ENCODE data around the gene HSD17B11. TPM values are rescaled to one million over a fixed set of nuclear protein-coding genes. Genes with fewer than 3 reads are reported as not detected.

The HSD17B11 gene
- total RNA-seq, 1 experiment from 2014 or later = 6.7 TPM

DNA sequence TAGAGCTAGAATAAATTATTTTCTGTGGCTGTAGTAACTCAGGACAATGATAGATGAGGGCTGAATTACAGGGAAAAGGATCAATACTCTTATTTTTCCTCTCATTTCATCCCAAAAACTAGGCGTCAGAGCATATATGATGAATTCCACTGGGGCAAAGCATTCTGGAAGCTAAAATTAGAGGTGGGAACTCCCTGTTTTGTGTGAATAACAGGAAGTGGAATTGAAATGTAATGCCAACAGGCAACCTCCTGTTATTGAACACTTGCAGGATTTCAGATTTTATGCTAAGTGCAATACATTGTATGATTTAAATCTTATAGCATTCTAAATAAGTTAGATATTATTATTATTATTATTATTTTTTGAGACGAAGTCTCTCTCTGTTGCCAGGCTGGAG lies 20.9 kb downstream of the HSD17B11 start:
- Histone ChIP-seq H3K36me3 (ENCODE audit: insufficient read depth, low read length, poor library complexity, severe bottlenecking) (no peaks in the 10 kb centered on the region), H3K27me3 (replicated peaks; ENCODE audit: insufficient read depth, low read depth, low read length, poor library complexity) (no peaks in the 10 kb centered on the region), H3K4me3 (ENCODE audit: low read depth, low read length, poor library complexity, severe bottlenecking) (no peak overlapping the region), H3K4me1 (ENCODE audit: insufficient read depth, low read length, poor library complexity, severe bottlenecking) (no peaks in the 10 kb centered on the region), H3K27ac (ENCODE audit: low read depth, low read length, poor library complexity, severe bottlenecking) (no peak overlapping the region), H3K9me3 (ENCODE audit: low read depth, low read length, poor library complexity, severe bottlenecking) (no peaks in the 10 kb centered on the region)
- intact Hi-C loops (cut with micrococcal nuclease; ENCODE audit: unreplicated experiment) = no loop called here
- DNase-seq (ENCODE audit: low spot score) = no peak
- TF ChIP-seq, protein P1, sequence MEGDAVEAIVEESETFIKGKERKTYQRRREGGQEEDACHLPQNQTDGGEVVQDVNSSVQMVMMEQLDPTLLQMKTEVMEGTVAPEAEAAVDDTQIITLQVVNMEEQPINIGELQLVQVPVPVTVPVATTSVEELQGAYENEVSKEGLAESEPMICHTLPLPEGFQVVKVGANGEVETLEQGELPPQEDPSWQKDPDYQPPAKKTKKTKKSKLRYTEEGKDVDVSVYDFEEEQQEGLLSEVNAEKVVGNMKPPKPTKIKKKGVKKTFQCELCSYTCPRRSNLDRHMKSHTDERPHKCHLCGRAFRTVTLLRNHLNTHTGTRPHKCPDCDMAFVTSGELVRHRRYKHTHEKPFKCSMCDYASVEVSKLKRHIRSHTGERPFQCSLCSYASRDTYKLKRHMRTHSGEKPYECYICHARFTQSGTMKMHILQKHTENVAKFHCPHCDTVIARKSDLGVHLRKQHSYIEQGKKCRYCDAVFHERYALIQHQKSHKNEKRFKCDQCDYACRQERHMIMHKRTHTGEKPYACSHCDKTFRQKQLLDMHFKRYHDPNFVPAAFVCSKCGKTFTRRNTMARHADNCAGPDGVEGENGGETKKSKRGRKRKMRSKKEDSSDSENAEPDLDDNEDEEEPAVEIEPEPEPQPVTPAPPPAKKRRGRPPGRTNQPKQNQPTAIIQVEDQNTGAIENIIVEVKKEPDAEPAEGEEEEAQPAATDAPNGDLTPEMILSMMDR (conservative IDR thresholded peaks at IDR 0.05; ENCODE audit: low read depth, low read length) = no peak
- BruUV-seq (replicated peaks) = no TSS peak
- CTCF ChIA-PET = no interaction called here
- POLR2A ChIA-PET (ENCODE audit: low non-redundant PET) = no interaction called here

DNA sequence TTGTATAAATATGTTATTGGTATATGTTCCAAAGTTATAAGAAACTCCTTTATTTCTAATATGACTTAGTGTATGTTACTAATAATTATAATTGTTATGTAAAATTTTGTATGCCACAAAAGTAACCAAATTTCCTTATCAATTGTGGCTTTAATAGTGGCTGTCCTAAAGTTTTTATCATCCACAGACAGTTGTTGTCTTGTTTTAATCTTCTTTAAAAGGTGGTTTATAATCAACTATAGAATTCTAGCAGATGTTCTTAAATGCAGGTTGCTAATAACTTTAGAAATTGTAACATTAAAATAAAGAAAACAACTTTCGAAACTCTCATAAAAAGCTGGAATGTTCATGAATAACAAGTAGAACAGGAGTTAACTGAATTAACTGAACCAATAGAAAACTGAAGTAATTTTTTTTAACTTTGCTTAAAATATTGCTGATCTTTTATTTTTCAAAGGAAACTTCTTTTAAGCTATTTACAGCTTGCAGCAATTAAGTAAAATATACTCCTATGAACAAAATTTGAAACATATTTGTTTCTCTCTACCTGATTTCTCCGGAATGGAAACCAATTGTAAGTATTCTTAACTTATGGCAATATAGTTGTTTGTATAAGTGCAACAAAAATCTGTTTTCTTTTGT lies 24.3 kb downstream of the HSD17B11 start:
- H3K4me1 ChIP-seq (ENCODE audit: insufficient read depth, low read length, poor library complexity, severe bottlenecking) = no peaks in the 10 kb centered on the region
- no peaks in the 10 kb centered on the region for H3K27me3 ChIP-seq (replicated peaks; ENCODE audit: insufficient read depth, low read depth, low read length, poor library complexity)
- ChIA-PET CTCF (no interaction called here), POLR2A (ENCODE audit: low non-redundant PET) (no interaction called here)
- no peak for DNase-seq (ENCODE audit: low spot score)
- TF ChIP-seq, protein P1 (conservative IDR thresholded peaks at IDR 0.05; ENCODE audit: low read depth, low read length) = no peak
- no peak for TF ChIP-seq EZH2 (IDR thresholded peaks at IDR 0.05; ENCODE audit: borderline replicate concordance, low read depth, low read length, poor library complexity, severe bottlenecking)
- H3K9me3 ChIP-seq (ENCODE audit: low read depth, low read length, poor library complexity, severe bottlenecking) = no peaks in the 10 kb centered on the region
- intact Hi-C loops (cut with micrococcal nuclease; ENCODE audit: unreplicated experiment) = no loop called here
- no peaks in the 10 kb centered on the region for H3K36me3 ChIP-seq (ENCODE audit: insufficient read depth, low read length, poor library complexity, severe bottlenecking)
- H3K4me3 ChIP-seq (ENCODE audit: low read depth, low read length, poor library complexity, severe bottlenecking) = no peak overlapping the region
- no TSS peak for BruUV-seq (replicated peaks)
- H3K27ac ChIP-seq (ENCODE audit: low read depth, low read length, poor library complexity, severe bottlenecking) = no peak overlapping the region

DNA sequence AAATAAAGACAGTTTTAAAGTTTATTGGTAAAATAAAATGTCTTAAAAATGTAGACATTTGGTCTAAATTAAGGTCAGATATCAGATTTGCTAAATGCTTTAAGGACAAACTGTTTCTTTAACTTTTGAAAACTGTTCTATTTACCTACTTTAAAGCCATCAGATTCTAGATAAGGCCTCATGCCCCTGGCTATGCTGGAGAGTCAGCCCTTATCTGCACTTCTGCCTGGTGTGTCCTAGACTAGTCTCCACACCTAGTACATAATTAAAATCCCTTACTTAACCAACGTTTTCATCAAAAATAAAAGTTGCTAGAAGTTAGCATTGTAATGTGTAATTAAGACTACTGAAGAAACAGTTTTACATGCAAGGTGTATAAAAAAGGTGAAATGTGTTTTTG lies 25.6 kb downstream of the HSD17B11 start:
- no peaks in the 10 kb centered on the region for H3K36me3 ChIP-seq (ENCODE audit: insufficient read depth, low read length, poor library complexity, severe bottlenecking)
- no peaks in the 10 kb centered on the region for H3K4me1 ChIP-seq (ENCODE audit: insufficient read depth, low read length, poor library complexity, severe bottlenecking)
- H3K27me3 ChIP-seq (replicated peaks; ENCODE audit: insufficient read depth, low read depth, low read length, poor library complexity) = no peaks in the 10 kb centered on the region
- H3K4me3 ChIP-seq (ENCODE audit: low read depth, low read length, poor library complexity, severe bottlenecking) = no peak overlapping the region
- no peak for DNase-seq (ENCODE audit: low spot score)
- ChIA-PET CTCF (no interaction called here), POLR2A (ENCODE audit: low non-redundant PET) (no interaction called here)
- TF ChIP-seq, protein P1 (conservative IDR thresholded peaks at IDR 0.05; ENCODE audit: low read depth, low read length) = no peak
- no peak for TF ChIP-seq EZH2 (IDR thresholded peaks at IDR 0.05; ENCODE audit: borderline replicate concordance, low read depth, low read length, poor library complexity, severe bottlenecking)
- no TSS peak for BruUV-seq (replicated peaks)
- intact Hi-C loops (cut with micrococcal nuclease; ENCODE audit: unreplicated experiment) = no loop called here
- no peaks in the 10 kb centered on the region for H3K9me3 ChIP-seq (ENCODE audit: low read depth, low read length, poor library complexity, severe bottlenecking)
- no peak overlapping the region for H3K27ac ChIP-seq (ENCODE audit: low read depth, low read length, poor library complexity, severe bottlenecking)

Measured in A673 (cell line).